GM12878 (cell line): ENCODE data around the gene RTF2. TPM values are rescaled to one million over a fixed set of nuclear protein-coding genes. Genes with fewer than 3 reads are reported as not detected.

ENCODE experiments used
- ATAC-seq: fragments of 200-7000 bp; cut with Tn5 transposase; 3 replicates; pipeline ENCODE4 v1.9.1; 2020; ENCODE audit warnings: mild to moderate bottlenecking, moderate library complexity
- BruUV-seq: library from RNA; stranded (reverse); fragments of 400-500 nt; replicated peaks from 2 replicates; lab custom pipeline; 2021; lab: Mats Ljungman, UMichigan
- CTCF ChIA-PET: fragments of 300-600 bp; sonication (Branson Sonifier 250); formaldehyde crosslinking; extraction: SDS; loops from one replicate; lab custom pipeline; 2021; ENCODE audit warnings: inconsistent platforms; lab: Yijun Ruan, JAX
- POLR2A ChIA-PET: fragments of 350-600 bp; formaldehyde crosslinking; extraction: SDS; loops from one replicate; lab custom pipeline; 2021; ENCODE audit warnings: inconsistent platforms; lab: Charles Lee
- RAD21 ChIA-PET: fragments of 300-600 bp; sonication (Branson Sonifier 250); formaldehyde crosslinking; loops from one replicate; lab custom pipeline; 2023; ENCODE audit warnings: antibody characterized with exemption; ENCODE audit not compliant: unreplicated experiment; lab: Charles Lee
- SMC1A ChIA-PET: fragments of 300-600 bp; sonication (Branson Sonifier 250); formaldehyde crosslinking; loops from one replicate; lab custom pipeline; 2023; ENCODE audit not compliant: unreplicated experiment, uncharacterized antibody; lab: Charles Lee
- DNase-seq: peaks from one replicate; pipeline ENCODE4 v3.0.0-alpha.2; 2011; ENCODE audit warnings: low read depth, low spot score
- FAIRE-seq: peaks from 3 replicates; lab custom pipeline; 2011; peaks lifted over from hg19 to GRCh38; lab: Jason Lieb, UNC
- H2AFZ ChIP-seq: 2 replicates; pipeline ENCODE4 v1.6.0; 2011; ENCODE audit warnings: low read depth, low read length, control low read depth; ENCODE audit not compliant: control insufficient read depth
- H3K27ac ChIP-seq: 2 replicates; pipeline ENCODE4 v1.5.1; 2011; ENCODE audit warnings: control low read depth; ENCODE audit not compliant: control insufficient read depth, insufficient read depth
- H3K27me3 ChIP-seq, 2 experiments: replicated peaks in 1 of 2; 2 replicates each; pipeline versions ENCODE4 v1.6.0 to v1.6.1; 2011; ENCODE audit warnings: low read length in 1 of 2; ENCODE audit not compliant: control insufficient read depth in 2 of 2, insufficient read depth in 2 of 2
- H3K36me3 ChIP-seq, 2 experiments: 2 replicates each; pipeline ENCODE4 v1.5.1; 2011; ENCODE audit warnings: low read length in 1 of 2; ENCODE audit not compliant: control insufficient read depth in 2 of 2, insufficient read depth in 2 of 2
- H3K4me1 ChIP-seq: 2 replicates; pipeline ENCODE4 v1.6.1; 2011; ENCODE audit warnings: mild to moderate bottlenecking, low read length, moderate library complexity, mixed read lengths; ENCODE audit not compliant: control insufficient read depth, insufficient read depth
- H3K4me2 ChIP-seq: 2 replicates; pipeline ENCODE4 v1.6.0; 2011; ENCODE audit warnings: control low read depth; ENCODE audit not compliant: control insufficient read depth, insufficient read depth
- H3K4me3 ChIP-seq: fragments of 200-600 bp; sonication (generic); 2 replicates; pipeline ENCODE4 v1.5.1; 2016
- H3K79me2 ChIP-seq: 2 replicates; pipeline ENCODE4 v1.6.0; 2011; ENCODE audit warnings: low read length; ENCODE audit not compliant: control insufficient read depth, insufficient read depth
- H3K9ac ChIP-seq: 2 replicates; pipeline ENCODE4 v1.8.0; 2011; ENCODE audit warnings: low read length, control low read depth, mixed read lengths; ENCODE audit not compliant: control insufficient read depth, insufficient read depth
- H3K9me3 ChIP-seq: replicated peaks from 3 replicates; pipeline ENCODE4 v1.5.1; 2011; ENCODE audit warnings: mild to moderate bottlenecking, low read length; ENCODE audit not compliant: control insufficient read depth, insufficient read depth
- H4K20me1 ChIP-seq: 2 replicates; pipeline ENCODE4 v1.6.0; 2011; ENCODE audit not compliant: control insufficient read depth, insufficient read depth
- CHD1 ChIP-seq: IDR thresholded peaks from 2 replicates; pipeline ENCODE4 v1.6.1; 2012; ENCODE audit warnings: low read depth, low read length, improper control_type of control experiment
- HDAC2 ChIP-seq: fragments of 200-600 bp; sonication (generic); IDR thresholded peaks from 2 replicates; pipeline ENCODE4 v1.6.1; 2017
- JUNB ChIP-seq: IDR thresholded peaks from 2 replicates; pipeline ENCODE4 v1.6.1; 2016; ENCODE audit warnings: antibody characterized with exemption, mild to moderate bottlenecking
- MXI1 ChIP-seq: fragments of 150-350 bp; IDR thresholded peaks from 2 replicates; pipeline ENCODE4 v1.6.1; 2011; ENCODE audit warnings: low read depth, mild to moderate bottlenecking, inconsistent platforms, low read length, improper control_type of control experiment
- RAD51 ChIP-seq: fragments of 450-650 bp; IDR thresholded peaks from 2 replicates; pipeline ENCODE4 v1.6.1; 2016; ENCODE audit warnings: moderate library complexity, mild to moderate bottlenecking, inconsistent platforms
- SMAD5 ChIP-seq: IDR thresholded peaks from 2 replicates; pipeline ENCODE4 v1.6.1; 2016; ENCODE audit warnings: antibody characterized with exemption, low read depth
- WGBS: methylation state at CpG from one replicate; pipeline ENCODE4 v1.1.6; 2016; ENCODE audit warnings: low lambda C conversion rate; ENCODE audit not compliant: insufficient replicate concordance, insufficient coverage; ENCODE audit errors: missing lambda C conversion rate; 5-methylcytosine and 5-hydroxymethylcytosine counted together
- in situ Hi-C: fragments of 300-500 bp; cut with MboI; formaldehyde crosslinking; loops from 9 replicates; pipeline ENCODE4 v1.14.3; 2018; ENCODE audit warnings: mixed read lengths
- intact Hi-C: fragments of 100-400 bp; cut with micrococcal nuclease; formaldehyde crosslinking; loops from one replicate; pipeline ENCODE4 v1.14.2; 2022; ENCODE audit not compliant: unreplicated experiment
- polyA plus RNA-seq, 11 experiments: library from polyadenylated mRNA; depleted of rRNA in 4 of 11; unstranded in 6 of 11; stranded (reverse) in 5 of 11; fragments of >200 nt; fragmentation: Nextera tagmentation in 4 of 11; fragmentation: Illumina TruSeq in 1 of 11; extraction: Ambion mirVana in 4 of 11; extraction: Trizol in 1 of 11; gene quantifications; 1 replicate in 1 of 11; 2 replicates in 10 of 11; pipeline versions ENCODE4 v1.2.1 to v1.2.3, GENCODE V29; 2011 to 2016; ENCODE audit warnings: inconsistent platforms in 2 of 11, missing spikeins in 2 of 11, low read depth in 1 of 11
- total RNA-seq, 4 experiments: library from RNA; depleted of rRNA in 3 of 4; stranded (reverse); fragments of >200 nt in 3 of 4; fragmentation: Illumina TruSeq in 1 of 4; extraction: Trizol in 1 of 4; gene quantifications; 2 replicates each; pipeline versions ENCODE4 v1.2.1 to v1.2.3, GENCODE V29; 2013 to 2021
- TF ChIP-seq, protein P1 (sequence below): IDR thresholded peaks from 2 replicates; pipeline ENCODE4 v1.6.1; 2011; ENCODE audit warnings: low read depth, low read length, improper control_type of control experiment, borderline replicate concordance

The RTF2 gene
- total and polyA plus RNA-seq, 10 of the 15 experiments (the other 5 are each of a cell fraction or from before 2014, with no cell fraction given), result 66.2 to 133 (median 82.9) TPM

- BruUV-seq, result no TSS peak
- FAIRE-seq, result no peak
- 72% methylated on average over 7 of the region's 7 CpGs for WGBS
Measured at GRCh38 chr20:56483970-56484369, 15.5 kb downstream of the RTF2 start.

DNA sequence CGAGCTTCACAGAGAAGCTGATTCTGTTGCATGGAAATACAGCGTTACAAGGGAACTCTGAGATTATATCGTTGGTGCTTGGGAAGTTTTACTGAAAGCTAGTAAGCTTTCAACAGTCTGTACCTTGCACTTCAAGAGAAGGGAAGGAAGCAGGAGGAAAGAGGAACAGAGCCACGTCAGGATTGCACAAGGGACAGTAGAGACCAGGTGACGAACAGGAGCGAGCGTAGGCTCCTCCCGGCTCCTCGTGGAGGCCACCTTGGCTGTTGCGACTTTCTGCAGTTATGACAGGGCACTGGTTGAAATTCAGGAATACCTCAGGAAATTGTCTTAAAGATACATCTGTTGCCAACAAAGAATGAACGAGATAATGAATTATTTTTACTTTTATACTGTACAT is 18.8 kb downstream of the RTF2 start:
- BruUV-seq, result no TSS peak
- Histone ChIP-seq H2AFZ (no peak overlapping the region), H3K27me3 (no peaks in the 10 kb centered on the region), H3K4me1 (no peaks in the 10 kb centered on the region), H3K9ac (no peak overlapping the region), H3K27ac (no peak overlapping the region), H3K9me3 (no peaks in the 10 kb centered on the region), H3K4me3 (no peak overlapping the region), H4K20me1 (no peaks in the 10 kb centered on the region), H3K36me3 (peaks cover 21 to 37% of the 10 kb centered on the region in 2 experiments), H3K4me2 (no peak overlapping the region), H3K79me2 (no peaks in the 10 kb centered on the region)
- 94% methylated on average over 11 of the region's 11 CpGs for WGBS
- in situ Hi-C loops (no loop called here), intact Hi-C loops (no loop called here)
- ChIA-PET SMC1A (no interaction called here), CTCF (no interaction called here), RAD21 (no interaction called here), POLR2A (no interaction called here)
- DNase-seq, result no peak
- ATAC-seq, result no peak
- no peak for FAIRE-seq
- TF ChIP-seq CHD1 (no peak), HDAC2 (no peak), JUNB (no peak), SMAD5 (no peak)
- TF ChIP-seq, protein P1, sequence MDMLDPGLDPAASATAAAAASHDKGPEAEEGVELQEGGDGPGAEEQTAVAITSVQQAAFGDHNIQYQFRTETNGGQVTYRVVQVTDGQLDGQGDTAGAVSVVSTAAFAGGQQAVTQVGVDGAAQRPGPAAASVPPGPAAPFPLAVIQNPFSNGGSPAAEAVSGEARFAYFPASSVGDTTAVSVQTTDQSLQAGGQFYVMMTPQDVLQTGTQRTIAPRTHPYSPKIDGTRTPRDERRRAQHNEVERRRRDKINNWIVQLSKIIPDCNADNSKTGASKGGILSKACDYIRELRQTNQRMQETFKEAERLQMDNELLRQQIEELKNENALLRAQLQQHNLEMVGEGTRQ, result no peak

More at GRCh38 chr20:56483970-56484369, 15.5 kb downstream of the RTF2 start:
- intact Hi-C loops (no loop called here), in situ Hi-C loops (no loop called here)
- ChIA-PET CTCF (no interaction called here), POLR2A (no interaction called here), SMC1A (interaction anchor here (0.6 kb wide), 1 partner anchor 83 kb away, joined by 3 read pairs; no protein-coding TSS in a partner anchor), RAD21 (interaction anchor here (0.7 kb wide), 1 partner anchor 15 kb away, joined by 3 read pairs; the partner anchor contains the start of gene RTF2)
- DNase-seq, result no peak
- TF ChIP-seq MXI1 (no peak), RAD51 (peak; percentile 49; the same call in 1 of the 2 replicates)
- Histone ChIP-seq H3K4me1 (no peaks in the 10 kb centered on the region), H3K79me2 (no peaks in the 10 kb centered on the region), H3K27ac (no peak overlapping the region; the same call in 1 of the 2 replicates), H3K9ac (no peak overlapping the region), H3K4me2 (no peak overlapping the region), H2AFZ (no peak overlapping the region), H3K36me3 (peaks cover 16 to 34% of the 10 kb centered on the region in 2 experiments), H3K9me3 (no peaks in the 10 kb centered on the region), H4K20me1 (no peaks in the 10 kb centered on the region), H3K27me3 (no peaks in the 10 kb centered on the region), H3K4me3 (no peak overlapping the region)
- ATAC-seq, result peak; percentile 38; the same call in 2 of the 3 replicates
